Right renal pelvis (tissue), 4 donors: ENCODE results near the gene EFNA2. TPM values are rescaled to one million over a fixed set of nuclear protein-coding genes. Genes with fewer than 3 reads are reported as not detected.
A peak's percentile ranks its signal among the peaks of the same experiment; 100 is the strongest.
"Not testable (repeated sequence)": the region's sequence is repeated elsewhere in the genome, so short reads cannot be mapped to it uniquely, and the experiment has no call there.

ENCODE experiments used
- DNase-seq, 4 donors: peaks; one replicate each; pipeline ENCODE4 v3.0.0-alpha.2; 2013; ENCODE audit warnings: low read depth in 4 of 4, low spot score in 3 of 4, missing footprints in 1 of 4
- polyA plus RNA-seq, 4 donors: library from polyadenylated mRNA; unstranded; fragments of 120-200 nt; gene quantifications; one replicate each; pipeline ENCODE4 v1.2.1, GENCODE V29; 2013; ENCODE audit not compliant: insufficient read length in 4 of 4

The EFNA2 gene
- polyA plus RNA-seq = 1 to 10 TPM; 1.6 to 4.0 (median 2.1) TPM

GRCh38 chr19:1285737-1286360 is at the start of gene EFNA2:
EFNA2 (plus strand) TSS chr19:1285873; CDS start chr19:1286169, 296 bp downstream.
- DNase-seq = no peak

GRCh38 chr19:1236576-1236975 is 49.1 kb upstream of the EFNA2 start:
- DNase-seq = no peak

GRCh38 chr19:1237027-1237659 is 48.5 kb upstream of the EFNA2 start:
- no peak for DNase-seq

- DNase-seq = no peak
Measured at GRCh38 chr19:1237754-1238368, 47.8 kb upstream of the EFNA2 start, which contains the start of gene CBARP. CBARP (minus strand) TSS chr19:1238005; CDS start chr19:1236100, 1,905 bp downstream.

- DNase-seq = no peak
Measured at GRCh38 chr19:1238369-1239303, 47.0 kb upstream of the EFNA2 start.

GRCh38 chr19:1239420-1239795 is 46.3 kb upstream of the EFNA2 start:
- no peak for DNase-seq

- peak in 2 of 4 donors; percentile 80 for DNase-seq
Measured at GRCh38 chr19:1239796-1240737, 45.6 kb upstream of the EFNA2 start.

- no peak for DNase-seq
Measured at GRCh38 chr19:1240925-1241324, 44.7 kb upstream of the EFNA2 start.

- peak in 1 of 4 donors; percentile 85 for DNase-seq
Measured at GRCh38 chr19:1241417-1242095, 44.1 kb upstream of the EFNA2 start, which contains the start of gene ATP5F1D. ATP5F1D (plus strand) TSS chr19:1241751; CDS start chr19:1241851, 100 bp downstream.

- no peak for DNase-seq
Measured at GRCh38 chr19:1243768-1244692, 41.6 kb upstream of the EFNA2 start.

GRCh38 chr19:1244693-1245451 is 40.8 kb upstream of the EFNA2 start:
- DNase-seq = no peak

- no peak for DNase-seq
Measured at GRCh38 chr19:1245494-1246264, 40.0 kb upstream of the EFNA2 start.

GRCh38 chr19:1246265-1247087 is 39.2 kb upstream of the EFNA2 start:
- DNase-seq = not testable (repeated sequence)

- DNase-seq = no peak
Measured at GRCh38 chr19:1247748-1248138, 37.9 kb upstream of the EFNA2 start.

GRCh38 chr19:1248139-1248785 is 37.4 kb upstream of the EFNA2 start, which contains the start of gene MIDN:
MIDN (plus strand) TSS chr19:1248583; CDS start chr19:1250297, 1,714 bp downstream.
- no peak for DNase-seq
